HG02840 (cell line): Measurements from ENCODE around the gene PTPRN2.

Source experiments
- ATAC-seq: cut with Tn5 transposase; IDR thresholded peaks from one replicate; pipeline ENCODE4 v1.9.1; 2021; ENCODE audit warnings: mild to moderate bottlenecking, moderate library complexity, moderate number of reproducible peaks; ENCODE audit not compliant: unreplicated experiment, low FRiP score

Gene PTPRN2

GRCh38 chr7:158077934-158078910, 509.4 kb downstream of the PTPRN2 start:
- no peak for ATAC-seq

- no peak for ATAC-seq
Observed at GRCh38 chr7:158077151-158077840, 510.3 kb downstream of the PTPRN2 start.

DNA sequence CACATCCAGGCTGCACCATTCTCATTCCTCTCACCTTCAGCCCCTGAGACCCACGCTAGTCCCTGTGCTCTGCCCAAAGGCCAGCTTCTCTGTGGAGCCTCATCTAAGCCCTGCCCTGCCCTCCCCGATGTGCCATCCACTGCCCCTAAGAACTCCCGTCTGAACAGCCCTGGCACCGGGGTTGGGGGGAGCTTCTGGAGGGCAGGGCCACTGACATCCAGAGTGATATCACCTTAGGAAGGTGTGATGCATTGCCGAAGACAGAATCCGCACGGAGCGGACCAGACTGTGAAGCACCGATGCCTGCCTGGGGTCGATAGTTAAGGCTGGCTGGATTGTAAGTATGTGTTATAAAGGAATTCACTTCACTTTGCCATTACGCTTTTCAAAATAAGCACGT, 511.0 kb downstream of the PTPRN2 start:
- no peak for ATAC-seq

GRCh38 chr7:158076215-158076614, 511.4 kb downstream of the PTPRN2 start:
- ATAC-seq: no peak

DNA sequence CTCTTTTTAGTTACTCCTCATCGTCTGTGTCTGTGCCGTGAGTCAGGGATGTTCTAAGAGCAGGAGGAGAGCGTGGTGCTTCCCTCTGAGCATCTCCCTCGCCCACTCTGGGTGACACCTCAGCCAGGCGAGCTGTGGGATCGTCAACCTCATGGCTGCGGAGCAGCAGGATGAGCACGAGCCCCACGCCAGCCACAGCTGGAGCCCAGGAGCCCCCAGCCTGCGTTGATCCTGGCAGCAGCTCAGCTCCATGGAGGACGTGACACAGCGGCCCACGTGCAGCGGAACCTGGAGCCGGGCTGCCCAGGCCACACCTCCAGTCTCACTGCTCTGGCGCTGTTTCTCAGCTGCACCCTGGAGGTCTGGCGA, 512.0 kb downstream of the PTPRN2 start:
- ATAC-seq: no peak

DNA sequence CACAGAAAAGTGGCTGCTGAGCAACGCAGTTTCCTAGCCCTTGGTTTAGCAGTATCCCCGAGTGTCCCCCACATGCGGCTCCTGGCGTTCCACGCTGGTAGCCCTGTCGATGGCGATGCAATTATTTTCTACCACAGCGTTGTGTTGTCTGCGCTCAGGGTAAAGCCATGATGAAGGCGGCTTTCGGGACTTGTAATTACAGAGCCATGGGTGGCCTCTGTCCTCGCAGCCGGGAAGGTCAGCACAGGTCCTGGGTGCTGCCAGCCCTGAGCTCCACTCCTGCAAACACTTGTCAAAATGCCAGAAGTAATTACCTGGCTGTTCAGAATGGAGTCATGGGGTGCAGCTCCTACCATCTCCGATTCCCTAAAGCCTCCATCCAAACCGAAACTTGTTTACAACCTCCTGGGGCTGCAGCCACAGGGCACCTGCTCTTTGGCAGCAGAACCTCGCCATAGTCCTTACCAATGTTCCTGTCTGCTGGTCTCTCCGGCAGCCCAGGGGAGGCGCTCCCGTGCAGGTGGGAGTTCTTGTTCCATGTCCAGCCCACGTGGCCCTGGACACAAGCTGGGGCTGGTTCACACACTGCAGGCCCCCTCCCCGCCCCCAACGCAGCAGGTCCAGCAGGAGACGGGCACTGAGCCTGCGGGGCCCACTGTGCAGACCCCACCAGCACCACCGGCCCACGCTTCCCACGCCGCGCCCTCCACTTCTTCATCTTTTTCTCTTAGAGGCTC, 512.6 kb downstream of the PTPRN2 start:
- no peak for ATAC-seq

DNA sequence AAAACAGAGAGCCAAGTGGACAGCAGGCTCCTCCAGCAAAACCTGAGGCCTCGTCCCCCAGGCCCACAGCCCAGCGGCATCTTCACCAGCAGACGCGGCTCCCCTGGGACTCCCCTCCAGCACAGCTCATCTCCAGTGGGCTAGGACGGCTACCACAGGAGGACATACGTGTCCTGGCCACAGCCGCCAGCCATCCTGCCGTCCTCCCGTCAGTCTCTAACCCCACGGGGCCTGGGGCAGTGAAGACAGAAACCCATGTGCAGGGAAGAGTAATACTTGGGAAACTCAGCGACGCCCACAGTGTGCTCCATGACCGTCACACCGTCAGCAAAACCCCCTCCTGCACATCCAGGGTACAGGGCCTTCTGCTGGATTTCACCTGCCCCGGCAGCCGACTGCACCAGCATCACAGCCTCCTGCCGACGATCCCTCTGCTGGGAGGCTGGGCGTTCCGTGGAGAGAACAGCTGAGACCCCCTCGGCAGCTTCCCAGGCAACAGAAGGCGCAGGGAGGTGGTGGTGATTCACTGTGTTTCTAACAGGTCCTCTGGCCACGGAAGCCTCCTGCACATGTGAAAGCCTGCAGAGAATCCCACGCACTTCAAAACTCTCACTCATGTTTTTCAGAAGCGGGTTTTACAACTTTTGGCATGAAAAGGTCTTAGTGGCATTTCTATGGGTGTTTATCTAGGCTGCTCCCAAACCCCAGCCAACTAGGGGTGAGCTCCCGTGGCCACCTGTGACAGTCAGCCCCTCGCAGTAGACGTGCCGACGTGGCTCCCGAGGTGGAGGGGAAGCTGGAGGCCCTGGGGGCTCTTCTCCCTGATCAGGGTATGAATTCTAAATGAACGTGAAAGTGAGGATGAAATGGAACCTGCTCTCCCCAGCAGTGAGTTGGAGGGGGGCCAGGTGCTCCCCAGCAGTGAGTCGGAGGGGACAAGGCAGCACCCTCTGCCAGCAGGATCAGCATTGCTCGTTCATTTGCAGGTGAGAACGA, 513.5 kb downstream of the PTPRN2 start:
- no peak for ATAC-seq

GRCh38 chr7:158072991-158073730, 514.5 kb downstream of the PTPRN2 start:
- no peak for ATAC-seq

- ATAC-seq: no peak
Observed at GRCh38 chr7:158070222-158070920, 517.3 kb downstream of the PTPRN2 start.

DNA sequence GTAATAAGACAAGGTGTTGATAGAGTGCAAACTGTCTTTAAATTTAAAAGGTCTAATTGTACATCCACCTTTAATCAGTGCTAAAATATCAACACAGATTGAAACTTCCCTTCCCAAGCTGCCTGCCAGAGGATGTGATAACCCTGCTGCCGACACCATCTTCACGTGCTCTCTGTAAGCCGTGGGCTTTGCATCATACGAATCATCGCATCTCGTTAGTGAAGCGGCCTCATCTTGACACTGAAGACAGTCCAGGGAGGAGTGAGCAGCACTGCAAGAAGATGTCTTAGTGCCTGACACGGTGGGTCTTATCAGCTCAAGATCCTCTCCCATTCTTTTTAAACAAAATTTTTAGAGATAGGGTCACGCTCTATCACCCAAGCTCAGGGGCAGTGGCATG, 518.8 kb downstream of the PTPRN2 start:
- ATAC-seq: no peak

DNA sequence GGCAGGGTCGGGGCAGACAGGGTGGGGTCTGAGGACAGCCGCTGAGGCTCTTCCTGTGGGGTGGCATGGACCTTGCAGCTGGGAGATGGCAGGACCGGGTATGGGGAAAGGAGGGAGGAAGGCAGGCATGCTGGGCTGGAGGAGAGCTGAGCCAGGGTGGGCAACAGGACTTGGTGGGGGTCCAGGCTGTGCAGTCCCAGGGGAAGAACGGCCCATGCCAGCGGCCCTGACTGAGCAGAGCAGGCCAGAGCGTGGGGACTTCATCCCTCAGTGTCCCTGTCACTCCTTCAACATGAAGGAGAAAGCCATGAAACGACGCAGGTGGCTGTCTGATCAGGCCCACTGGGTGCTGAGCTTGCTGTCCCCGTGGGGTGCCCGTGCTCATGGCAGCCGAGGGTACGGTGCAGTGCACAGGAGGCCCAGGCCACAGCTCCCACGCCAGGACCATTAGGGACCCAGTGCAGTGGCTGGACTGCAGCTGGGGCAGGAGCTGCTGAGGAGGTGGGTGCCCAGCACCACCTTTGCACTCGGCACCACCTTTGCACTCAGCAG, 519.6 kb downstream of the PTPRN2 start:
- ATAC-seq: no peak

DNA sequence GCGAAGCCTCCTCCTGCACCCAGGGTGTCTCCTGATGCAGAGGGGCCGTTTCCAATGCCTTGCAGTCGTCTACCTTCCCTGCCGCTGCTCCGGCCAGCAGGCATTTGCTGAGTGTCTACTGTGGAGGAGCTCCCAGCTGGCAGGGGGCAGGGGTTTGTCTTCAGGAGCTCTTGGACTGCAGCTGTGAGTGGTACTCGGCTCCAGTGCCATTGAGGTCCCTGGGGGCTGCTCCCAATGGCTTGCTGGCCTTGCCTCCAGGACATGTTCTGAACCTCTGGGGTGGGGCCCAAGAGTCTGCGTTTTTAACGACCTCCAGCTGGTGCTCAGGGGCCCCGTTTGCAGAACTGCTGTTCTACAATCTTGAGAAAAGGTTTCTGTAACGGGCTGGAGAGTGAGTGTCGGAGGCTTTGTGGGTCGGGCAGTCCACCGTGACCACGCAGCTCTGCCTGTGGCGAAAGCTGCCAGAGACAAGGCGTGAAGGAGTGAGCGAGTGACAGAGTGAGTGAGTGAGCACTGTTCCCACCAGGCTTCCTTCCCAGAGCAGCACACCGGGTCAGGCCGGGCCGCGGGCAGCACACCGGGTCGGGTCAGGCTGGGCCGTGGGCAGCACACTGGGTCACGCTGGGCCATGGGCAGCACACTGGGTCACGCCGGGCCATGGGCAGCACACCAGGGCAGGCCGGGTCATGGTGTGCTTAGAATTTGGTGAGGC, 520.2 kb downstream of the PTPRN2 start:
- ATAC-seq: no peak

DNA sequence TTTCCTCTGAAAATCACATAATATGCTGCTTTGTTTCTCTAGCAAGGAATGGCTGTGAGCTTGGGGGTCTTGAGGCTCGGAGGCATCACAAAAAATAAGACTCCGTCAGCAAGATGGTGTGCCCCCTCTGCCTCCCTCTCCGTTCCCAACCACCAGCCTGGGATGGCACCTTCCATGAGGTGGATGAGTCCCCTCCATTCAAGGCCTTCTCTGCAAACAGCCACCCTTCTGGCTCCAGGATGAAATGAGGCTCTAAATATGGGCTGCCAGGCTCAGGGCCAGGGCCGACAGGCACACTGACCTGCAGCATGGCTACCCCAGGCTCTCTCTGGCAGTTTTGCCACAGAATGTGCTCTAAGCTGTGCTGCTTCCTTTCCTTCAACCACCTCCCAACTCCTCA, 521.5 kb downstream of the PTPRN2 start:
- ATAC-seq: no peak

DNA sequence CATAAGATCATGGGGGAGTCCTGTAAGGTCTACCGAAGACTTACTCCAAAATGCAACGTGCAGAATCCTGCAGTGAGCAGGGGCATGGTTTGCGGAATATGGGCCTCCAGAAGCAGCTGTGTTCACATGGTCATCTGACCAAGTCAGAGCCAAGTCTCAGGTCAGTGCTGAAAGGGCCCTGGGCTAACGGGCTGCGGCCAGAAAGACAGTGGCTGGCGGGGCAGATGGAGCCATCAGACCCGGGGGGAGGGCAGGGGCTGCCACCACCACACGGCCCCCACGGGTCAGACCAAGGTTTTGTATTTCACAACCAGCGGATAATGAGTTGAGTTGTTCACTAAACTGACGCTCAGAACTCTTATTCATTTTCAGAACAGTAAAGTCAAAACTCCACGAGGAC, 522.3 kb downstream of the PTPRN2 start:
- no peak for ATAC-seq

- ATAC-seq: no peak
Observed at GRCh38 chr7:158064631-158065030, 523.0 kb downstream of the PTPRN2 start.

- ATAC-seq: no peak
Observed at GRCh38 chr7:158063850-158064610, 523.6 kb downstream of the PTPRN2 start.

- no peak for ATAC-seq
Observed at GRCh38 chr7:158062661-158063060, 525.0 kb downstream of the PTPRN2 start.
